Right cardiac atrium (tissue), 5 donors: ENCODE results near the gene RETSAT. TPM values are rescaled to one million over a fixed set of nuclear protein-coding genes. Genes with fewer than 3 reads are reported as not detected.
A peak's percentile ranks its signal among the peaks of the same experiment; 100 is the strongest.
"Not testable (repeated sequence)": the region's sequence is repeated elsewhere in the genome, so short reads cannot be mapped to it uniquely, and the experiment has no call there.

Experiments
- ATAC-seq, 2 donors: fragments of 200-7000 bp; cut with Tn5 transposase; one replicate each; pipeline versions ENCODE4 v1.8.0 to v1.9.1; 2020; ENCODE audit warnings: moderate library complexity in 2 of 2, mild to moderate bottlenecking in 1 of 2
- DNase-seq, 3 donors: peaks; one replicate each; pipeline ENCODE4 v3.0.0-alpha.2; 2020
- H3K27ac ChIP-seq: one replicate; pipeline ENCODE4 v1.5.1; 2013; ENCODE audit warnings: mild to moderate bottlenecking, low read length, control low read depth, moderate library complexity
- H3K27me3 ChIP-seq: one replicate; pipeline ENCODE4 v1.6.1; 2013; ENCODE audit not compliant: control insufficient read depth, insufficient read depth
- H3K4me1 ChIP-seq: one replicate; pipeline ENCODE4 v1.6.1; 2013; ENCODE audit warnings: low read length; ENCODE audit not compliant: control insufficient read depth, insufficient read depth
- H3K4me3 ChIP-seq: one replicate; pipeline ENCODE4 v1.5.1; 2013; ENCODE audit warnings: low read length, control low read depth
- H3K9me3 ChIP-seq: one replicate; pipeline ENCODE4 v1.6.1; 2013; ENCODE audit warnings: low read length; ENCODE audit not compliant: control insufficient read depth
- WGBS: extraction: QIAGEN DNeasy Blood & Tissue Kit; methylation state at CpG from one replicate; pipeline ENCODE4 v1.1.7; 2013; 5-methylcytosine and 5-hydroxymethylcytosine counted together
- intact Hi-C, 4 donors: fragments of 100-400 bp; cut with DNase I; formaldehyde crosslinking; loops; one replicate each; pipeline versions ENCODE4 v1.11.0 to v1.14.0; 2022 to 2023
- polyA plus RNA-seq: library from polyadenylated mRNA; stranded (reverse); fragments of 200-250 nt; gene quantifications from one replicate; pipeline ENCODE4 v1.2.3, GENCODE V29; 2013
- total RNA-seq, 4 donors: library from RNA; stranded (reverse); fragmentation: NEBNext Ultra II Directional; extraction: Animal tissue kit (Norgen Biotek cat#: 25700); gene quantifications; one replicate each; pipeline ENCODE4 v1.2.1, GENCODE V29; 2021
- donor health status: healthy with polysubstance abuse.
- donor health status: DM: no; HTN: yes; CAD: no.
- donor health status: DM: no; HTN: no; CAD: no.
- donor health status: DM: no; HTN: yes; CAD: no; lungs with severe emphysema.
- donor health status: DM: yes; HTN: yes; CAD: no.

RETSAT gene
- total and polyA plus RNA-seq, 5 donors = 22.4 to 33.5 (median 31.5) TPM

DNA sequence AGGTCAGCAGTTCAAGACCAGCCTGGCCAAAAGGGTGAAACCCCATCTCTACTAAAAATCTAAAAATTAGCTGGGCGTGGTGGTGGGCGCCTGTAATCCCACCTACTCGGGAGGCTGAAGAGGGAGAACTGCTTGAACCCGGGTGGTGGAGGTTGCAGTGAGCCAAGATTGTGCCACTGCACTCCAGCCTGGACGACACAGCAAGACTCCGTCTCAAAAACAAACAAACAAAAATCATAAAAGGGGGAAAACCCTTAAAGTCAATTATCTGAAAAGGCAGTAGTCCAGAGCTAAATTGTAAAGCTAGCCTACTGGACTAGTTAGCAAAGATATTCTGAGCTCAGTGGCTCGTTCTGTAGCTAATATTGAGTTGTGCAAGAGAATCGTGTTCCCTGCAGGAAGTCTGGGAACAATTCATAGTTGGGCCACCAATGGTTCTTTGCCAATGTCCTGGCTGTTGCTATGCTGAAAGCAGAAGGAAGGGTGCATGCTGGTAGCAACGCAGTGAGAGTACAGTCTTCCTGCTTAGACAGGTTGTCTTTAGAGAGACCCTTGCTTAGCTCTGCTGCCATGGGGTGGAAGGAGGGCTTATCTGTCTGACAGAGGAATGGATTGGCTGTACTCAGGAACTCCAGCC, 30.9 kb downstream of the RETSAT start:
- Histone ChIP-seq H3K27me3 (no peaks in the 10 kb centered on the region), H3K9me3 (no peaks in the 10 kb centered on the region), H3K27ac (no peak overlapping the region), H3K4me1 (peaks cover 8% of the 10 kb centered on the region), H3K4me3 (no peak overlapping the region)
- ATAC-seq = no peak
- no peak for DNase-seq
- WGBS = 75% methylated on average over 9 of the region's 9 CpGs
- intact Hi-C loops = no loop called here

DNA sequence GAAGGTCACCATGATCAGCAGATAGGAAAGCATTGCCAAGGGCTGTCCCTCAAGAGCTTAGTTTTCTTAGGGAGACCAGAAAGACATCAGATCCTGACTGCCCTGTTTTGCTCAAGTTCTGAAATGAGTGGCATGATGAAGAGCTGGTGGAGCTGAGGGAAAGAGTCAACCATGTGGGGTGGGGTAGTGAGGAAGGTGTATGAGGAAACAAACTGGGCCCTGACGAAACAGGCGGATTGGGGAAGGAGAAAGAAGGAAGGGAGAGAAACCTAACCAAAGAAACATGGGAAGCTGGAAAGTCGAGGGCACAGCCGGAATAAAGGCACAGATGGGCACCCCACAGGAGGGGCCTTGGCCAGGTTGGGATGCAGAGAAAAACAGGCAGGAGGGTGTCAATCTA, 34.5 kb downstream of the RETSAT start:
- intact Hi-C loops = no loop called here
- Histone ChIP-seq H3K27ac (no peak overlapping the region), H3K4me3 (no peak overlapping the region), H3K4me1 (peaks cover 6% of the 10 kb centered on the region), H3K9me3 (no peaks in the 10 kb centered on the region), H3K27me3 (no peaks in the 10 kb centered on the region)
- ATAC-seq = no peak
- WGBS = 83% methylated on average over 4 of the region's 4 CpGs
- no peak for DNase-seq

DNA sequence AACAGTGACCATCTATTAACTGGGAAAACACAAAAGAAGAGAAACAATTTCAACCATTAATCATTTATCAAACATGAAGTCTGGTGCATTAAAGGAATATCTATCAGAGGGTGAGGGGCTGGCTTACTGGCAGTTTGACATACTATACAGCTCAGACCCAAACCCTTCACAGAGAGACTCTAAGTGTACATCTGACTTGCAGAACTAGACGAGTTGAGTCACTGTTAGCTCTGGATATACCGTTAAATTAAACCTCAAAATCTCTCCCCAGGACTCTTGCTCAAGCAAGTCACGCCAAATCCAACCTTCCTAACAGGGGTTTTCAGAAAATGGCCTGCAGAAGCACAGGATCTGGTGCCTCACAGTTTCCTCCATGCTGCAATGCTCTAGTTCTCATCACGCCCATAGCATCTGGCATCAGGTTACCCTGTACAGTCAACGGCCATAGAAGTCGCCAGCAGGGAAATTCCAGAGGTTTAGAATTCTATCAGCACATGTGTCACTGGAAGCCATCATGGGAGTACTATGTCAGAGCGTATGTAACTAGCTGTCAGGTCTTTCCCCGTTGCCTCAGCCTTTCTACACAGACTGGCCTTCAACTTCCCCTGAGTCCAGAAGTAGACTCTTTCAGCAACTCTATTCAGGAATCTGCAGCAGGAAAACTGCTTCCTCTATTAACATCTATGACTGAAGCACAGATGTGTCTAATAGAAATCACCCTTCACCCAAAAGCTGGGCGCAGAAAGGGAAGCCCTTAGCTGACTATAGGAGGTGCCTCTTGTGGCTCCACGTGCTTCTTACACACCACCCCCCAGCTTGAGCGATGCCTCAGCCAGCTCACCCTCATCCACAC, 35.9 kb downstream of the RETSAT start:
- intact Hi-C loops = no loop called here
- no peak overlapping the region for H3K27ac ChIP-seq
- no peak for DNase-seq
- no peaks in the 10 kb centered on the region for H3K4me1 ChIP-seq
- no peaks in the 10 kb centered on the region for H3K9me3 ChIP-seq
- H3K27me3 ChIP-seq = no peaks in the 10 kb centered on the region
- WGBS = 63% methylated on average over 11 of the region's 11 CpGs
- H3K4me3 ChIP-seq = no peak overlapping the region
- ATAC-seq = peak in 1 of 2 donors; percentile 28

DNA sequence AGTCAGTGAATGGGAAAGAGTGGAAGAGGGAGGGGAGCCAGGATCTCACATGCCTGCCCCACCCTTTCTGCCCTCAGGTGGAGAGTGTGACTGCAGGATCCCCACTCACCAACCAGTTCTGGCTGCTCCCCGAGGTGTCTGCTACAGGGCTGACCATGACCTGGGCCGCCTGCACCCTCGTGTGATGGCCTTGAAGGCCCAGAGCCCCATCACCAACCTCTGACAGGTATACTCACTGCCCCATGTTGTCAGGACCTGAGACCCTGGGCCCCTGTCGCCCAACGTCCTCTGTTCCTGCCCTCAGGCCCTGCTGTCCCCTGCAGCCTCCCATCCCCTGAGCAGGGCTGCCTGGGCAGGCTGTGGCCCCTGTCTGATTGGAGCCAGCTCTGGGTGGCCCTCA, 38.4 kb downstream of the RETSAT start:
- H3K27ac ChIP-seq, H3K27me3 ChIP-seq, intact Hi-C loops, H3K9me3 ChIP-seq, DNase-seq, H3K4me1 ChIP-seq, H3K4me3 ChIP-seq: not testable (repeated sequence)
- 81% methylated on average over 5 of the region's 5 CpGs for WGBS
- ATAC-seq = peak; percentile 6 to 20

DNA sequence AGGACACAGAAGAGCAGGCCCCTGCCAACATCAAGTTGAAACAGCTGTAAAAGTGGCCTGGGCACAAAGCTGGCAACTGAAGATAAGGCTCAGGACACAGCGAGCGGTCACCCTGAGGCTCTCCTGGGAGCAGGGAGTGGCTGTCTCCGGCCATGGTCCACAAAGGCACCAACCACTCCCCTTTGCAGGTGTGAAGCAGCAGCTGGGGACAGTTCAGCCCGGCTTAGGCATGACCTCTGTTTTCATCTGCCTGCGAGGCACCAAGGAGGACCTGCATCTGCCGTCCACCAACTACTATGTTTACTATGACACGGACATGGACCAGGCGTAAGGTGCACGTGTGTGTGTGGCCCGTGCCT, 39.5 kb downstream of the RETSAT start:
- intact Hi-C loops = no loop called here
- no peaks in the 10 kb centered on the region for H3K4me1 ChIP-seq
- DNase-seq = no peak
- no peaks in the 10 kb centered on the region for H3K9me3 ChIP-seq
- ATAC-seq = no peak
- no peaks in the 10 kb centered on the region for H3K27me3 ChIP-seq
- H3K4me3 ChIP-seq = no peak overlapping the region
- H3K27ac ChIP-seq = no peak overlapping the region
- 79% methylated on average over 10 of the region's 10 CpGs for WGBS

DNA sequence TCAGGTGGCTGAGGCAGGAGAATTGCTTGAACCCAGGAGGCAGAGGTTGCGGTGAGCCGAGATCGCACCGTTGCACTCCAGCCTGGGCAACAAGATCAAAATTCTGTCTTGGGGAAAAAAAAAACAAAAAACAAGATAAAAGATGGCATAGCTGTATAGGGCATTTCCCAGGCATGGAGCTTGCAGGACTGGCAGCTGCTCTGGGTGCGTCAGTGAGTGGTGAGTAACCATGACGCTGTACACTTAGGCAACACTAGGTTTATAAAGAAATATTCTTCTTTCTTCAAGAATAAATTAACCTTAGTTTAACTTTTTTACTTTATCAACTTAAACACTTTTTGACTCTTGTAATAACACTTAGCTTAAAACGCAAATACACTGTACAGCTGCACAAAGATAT, 41.9 kb downstream of the RETSAT start:
- no peak for ATAC-seq
- DNase-seq = no peak
- H3K9me3 ChIP-seq = no peaks in the 10 kb centered on the region
- WGBS = 83% methylated on average over 7 of the region's 7 CpGs
- intact Hi-C loops = no loop called here
- no peaks in the 10 kb centered on the region for H3K27me3 ChIP-seq
- H3K4me3 ChIP-seq = no peak overlapping the region
- H3K27ac ChIP-seq = no peak overlapping the region
- H3K4me1 ChIP-seq = no peaks in the 10 kb centered on the region

DNA sequence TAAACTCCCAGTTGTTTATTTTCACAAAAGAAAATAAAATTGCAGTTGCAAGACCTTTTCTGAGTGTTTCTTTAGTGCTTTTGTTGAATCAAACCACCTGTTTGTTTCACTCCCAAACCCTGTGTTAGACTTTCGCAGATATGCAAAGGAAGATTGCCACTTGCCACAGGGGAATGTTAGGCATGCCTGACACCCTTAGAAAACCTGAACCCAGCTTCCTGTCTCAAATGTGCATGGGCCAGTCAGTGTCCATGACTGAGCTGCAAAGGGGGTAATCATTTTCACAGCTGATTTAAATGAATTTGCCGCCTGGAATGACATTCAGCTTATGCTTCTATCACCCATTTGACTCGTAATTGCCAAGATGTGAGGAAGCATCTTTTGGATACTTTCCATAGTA, 44.0 kb downstream of the RETSAT start:
- no peaks in the 10 kb centered on the region for H3K27me3 ChIP-seq
- ATAC-seq = no peak
- H3K9me3 ChIP-seq = no peaks in the 10 kb centered on the region
- no peak overlapping the region for H3K27ac ChIP-seq
- H3K4me3 ChIP-seq = no peak overlapping the region
- intact Hi-C loops = no loop called here
- no peaks in the 10 kb centered on the region for H3K4me1 ChIP-seq
- DNase-seq = no peak
- 71% methylated on average over 3 of the region's 3 CpGs for WGBS

DNA sequence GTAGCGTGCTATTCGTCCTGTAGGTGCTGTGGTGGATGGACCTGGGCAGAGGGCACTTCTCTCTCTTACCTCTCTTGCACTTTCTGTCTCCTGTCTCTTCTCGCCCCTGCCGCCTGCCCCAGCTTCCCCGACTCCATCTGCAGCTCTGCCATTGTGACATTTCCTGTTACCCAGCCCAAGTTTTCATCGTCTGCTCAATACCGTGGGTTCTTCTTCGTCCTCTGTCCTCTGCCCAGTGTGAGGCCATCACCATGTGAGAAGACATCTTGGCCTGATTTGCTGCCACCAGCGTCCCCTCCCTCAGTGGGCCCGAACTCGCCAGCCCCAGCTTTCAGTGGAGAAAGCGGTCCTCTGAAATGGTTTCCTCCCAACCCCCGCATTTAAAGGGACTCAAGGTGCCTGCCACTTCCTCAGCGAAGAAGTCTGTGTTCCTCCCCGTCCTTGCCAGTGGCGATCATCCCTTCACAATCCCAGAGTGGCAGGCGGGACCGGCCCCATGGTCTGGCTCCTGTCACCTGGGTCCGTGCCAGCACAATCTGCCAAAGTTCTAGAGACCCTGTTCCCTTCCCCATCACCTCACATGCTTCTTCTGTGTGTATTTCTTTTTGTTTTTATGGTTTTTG, 44.5 kb downstream of the RETSAT start:
- Histone ChIP-seq H3K27me3 (no peaks in the 10 kb centered on the region), H3K4me3 (no peak overlapping the region)

DNA sequence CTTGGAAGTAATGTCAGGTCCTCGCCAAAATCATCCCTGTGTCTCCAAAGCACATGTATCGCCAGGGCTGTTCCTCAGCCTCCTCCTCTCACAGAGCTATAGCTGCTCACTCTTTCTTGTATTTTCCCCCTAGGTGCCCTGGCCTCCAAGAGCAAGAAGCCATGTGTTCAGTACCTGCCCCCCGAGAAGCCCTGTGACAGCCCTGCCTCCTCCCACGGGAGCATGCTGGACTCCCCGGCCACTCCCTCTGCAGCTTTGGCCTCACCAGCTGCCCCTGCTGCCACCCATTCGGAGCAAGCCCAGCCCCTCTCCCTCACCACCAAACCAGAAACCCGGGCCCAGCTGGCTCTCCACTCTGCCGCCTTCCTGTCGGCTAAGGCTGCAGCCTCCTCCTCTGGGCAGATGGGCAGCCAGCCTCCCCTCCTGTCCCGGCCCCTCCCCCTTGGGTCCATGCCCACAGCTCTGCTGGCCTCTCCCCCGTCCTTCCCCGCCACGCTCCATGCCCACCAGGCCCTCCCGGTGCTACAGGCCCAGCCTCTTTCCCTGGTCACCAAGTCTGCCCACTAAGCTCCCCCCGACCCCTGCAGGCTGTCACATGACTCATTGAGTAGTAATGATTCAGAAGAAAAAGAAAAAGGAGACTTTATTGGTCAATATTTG, 45.3 kb downstream of the RETSAT start:
- peak; percentile 70 to 73 for ATAC-seq
- no peak overlapping the region for H3K27ac ChIP-seq
- 32% methylated on average over 15 of the region's 15 CpGs for WGBS

More for the DNA sequence above, 44.5 kb downstream of the RETSAT start:
- H3K4me1 ChIP-seq = no peaks in the 10 kb centered on the region
- intact Hi-C loops = loop anchor here in 1 of 4 donors (5.0 kb wide), 1 partner anchor 243 kb away; no protein-coding TSS in a partner anchor
- ATAC-seq (no peak), DNase-seq (peak in 1 of 3 donors; percentile 62)
- H3K9me3 ChIP-seq = no peaks in the 10 kb centered on the region
- H3K27ac ChIP-seq = no peak overlapping the region
- 64% methylated on average over 19 of the region's 19 CpGs for WGBS

DNA sequence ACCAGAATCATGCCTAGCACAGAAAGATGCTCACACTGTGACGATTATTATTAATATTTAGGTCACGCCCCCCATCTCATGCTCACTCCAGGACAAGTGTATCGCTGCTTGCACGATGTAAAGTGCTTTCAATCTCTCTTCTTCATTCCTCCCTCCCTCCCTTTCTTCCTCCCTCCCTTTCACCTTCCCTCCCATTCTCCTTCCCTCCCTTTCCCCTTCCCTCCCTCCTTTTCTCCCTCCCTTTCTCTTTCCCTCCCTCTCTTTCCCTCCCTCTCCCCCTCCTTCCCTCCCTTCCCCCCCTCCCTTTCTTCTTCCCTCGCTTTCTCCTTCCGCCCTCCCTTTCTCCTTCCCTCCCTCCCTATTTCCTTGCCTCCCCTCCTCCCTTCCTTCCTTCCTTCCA, 46.1 kb downstream of the RETSAT start:
- WGBS = 77% methylated on average over 6 of the region's 6 CpGs
- H3K27me3 ChIP-seq = no peaks in the 10 kb centered on the region
- DNase-seq (no peak), ATAC-seq (no peak)
- no peaks in the 10 kb centered on the region for H3K9me3 ChIP-seq
- H3K4me1 ChIP-seq = no peaks in the 10 kb centered on the region
- no peak overlapping the region for H3K4me3 ChIP-seq
- intact Hi-C loops = loop anchor here in 1 of 4 donors (5.0 kb wide), 1 partner anchor 241 kb away; no protein-coding TSS in a partner anchor
- no peak overlapping the region for H3K27ac ChIP-seq

More for the DNA sequence above, 45.3 kb downstream of the RETSAT start:
- Histone ChIP-seq H3K4me3 (no peak overlapping the region), H3K27me3 (no peaks in the 10 kb centered on the region), H3K9me3 (no peaks in the 10 kb centered on the region), H3K4me1 (no peaks in the 10 kb centered on the region)
- intact Hi-C loops = loop anchor here in 1 of 4 donors (5.0 kb wide), 1 partner anchor 242 kb away; no protein-coding TSS in a partner anchor
- peak; percentile 73 to 90 (median 90) for DNase-seq
